ENCODE data around the gene SPINK2.

- no peak for TF ChIP-seq POLR2AphosphoS5 (IDR thresholded peaks at IDR 0.05)
- no peak for TF ChIP-seq CTCF (IDR thresholded peaks at IDR 0.05)
- no peak for TF ChIP-seq POLR2A (IDR thresholded peaks at IDR 0.05)
Measured at GRCh38 chr4:56783986-56784385, 37.5 kb downstream of the SPINK2 start.
